Activated CD8-positive, alpha-beta memory T cell treated with anti-CD3 and anti-CD28 coated beads for 24 hours (primary cell): Measurements from ENCODE around the gene ABCG4.
"Not testable (repeated sequence)": the region's sequence is repeated elsewhere in the genome, so short reads cannot be mapped to it uniquely, and the experiment has no call there.

Experiments
- DNase-seq: peaks from one replicate; pipeline ENCODE4 v3.0.0-alpha.2; 2020

Gene ABCG4

GRCh38 chr11:119116235-119116594 is 32.6 kb upstream of the ABCG4 start:
- no peak for DNase-seq

- DNase-seq = no peak
Observed at GRCh38 chr11:119116601-119117000, 32.3 kb upstream of the ABCG4 start.

- DNase-seq = no peak
Observed at GRCh38 chr11:119117004-119117706, 31.7 kb upstream of the ABCG4 start.

- DNase-seq = no peak
Observed at GRCh38 chr11:119118227-119118626, 30.6 kb upstream of the ABCG4 start.

- DNase-seq = no peak
Observed at GRCh38 chr11:119118946-119119345, 29.9 kb upstream of the ABCG4 start.

GRCh38 chr11:119120639-119121007 is 28.2 kb upstream of the ABCG4 start:
- DNase-seq = peak; percentile 66

GRCh38 chr11:119121008-119121810 is 27.6 kb upstream of the ABCG4 start, which contains the start of gene HINFP:
Gene HINFP, plus strand, starts transcription at chr11:119121580. Its CDS starts 5,365 bp downstream, at chr11:119126945.
- DNase-seq = peak; percentile 99

GRCh38 chr11:119121811-119122124 is 27.1 kb upstream of the ABCG4 start:
- no peak for DNase-seq

- DNase-seq = no peak
Observed at GRCh38 chr11:119125821-119126220, 23.0 kb upstream of the ABCG4 start.

GRCh38 chr11:119126675-119127268 is 22.1 kb upstream of the ABCG4 start:
- DNase-seq = no peak

- DNase-seq = no peak
Observed at GRCh38 chr11:119130662-119131061, 18.2 kb upstream of the ABCG4 start.

GRCh38 chr11:119134389-119134978 is 14.4 kb upstream of the ABCG4 start:
- no peak for DNase-seq

- not testable (repeated sequence) for DNase-seq
Observed at GRCh38 chr11:119139276-119139675, 9.6 kb upstream of the ABCG4 start.

- DNase-seq = no peak
Observed at GRCh38 chr11:119144825-119145486, 3.9 kb upstream of the ABCG4 start.

GRCh38 chr11:119145551-119145950 is 3.3 kb upstream of the ABCG4 start:
- DNase-seq = no peak

GRCh38 chr11:119147604-119148333 is 1.1 kb upstream of the ABCG4 start:
- no peak for DNase-seq

- no peak for DNase-seq
Observed at GRCh38 chr11:119148720-119149017, 183 bp upstream of the ABCG4 start.

- no peak for DNase-seq
Observed at GRCh38 chr11:119149786-119150275, 979 bp downstream of the ABCG4 start.

GRCh38 chr11:119152043-119152442 is 3.2 kb downstream of the ABCG4 start:
- no peak for DNase-seq

- no peak for DNase-seq
Observed at GRCh38 chr11:119152604-119153003, 3.8 kb downstream of the ABCG4 start.

GRCh38 chr11:119153049-119153818 is 4.4 kb downstream of the ABCG4 start:
- no peak for DNase-seq

GRCh38 chr11:119154178-119154577 is 5.3 kb downstream of the ABCG4 start:
- no peak for DNase-seq
